Erythroblast (primary cell): ENCODE results near the gene PTTG1.

Experiments
- GATA1 ChIP-seq: IDR thresholded peaks from 2 replicates; pipeline ENCODE4 v1.6.1; 2011; ENCODE audit warnings: low read depth, mild to moderate bottlenecking, control low read depth, low read length, moderate library complexity
- POLR2A ChIP-seq: IDR thresholded peaks from 2 replicates; pipeline ENCODE4 v1.6.1; 2011; ENCODE audit warnings: mild to moderate bottlenecking, low read length

DNA sequence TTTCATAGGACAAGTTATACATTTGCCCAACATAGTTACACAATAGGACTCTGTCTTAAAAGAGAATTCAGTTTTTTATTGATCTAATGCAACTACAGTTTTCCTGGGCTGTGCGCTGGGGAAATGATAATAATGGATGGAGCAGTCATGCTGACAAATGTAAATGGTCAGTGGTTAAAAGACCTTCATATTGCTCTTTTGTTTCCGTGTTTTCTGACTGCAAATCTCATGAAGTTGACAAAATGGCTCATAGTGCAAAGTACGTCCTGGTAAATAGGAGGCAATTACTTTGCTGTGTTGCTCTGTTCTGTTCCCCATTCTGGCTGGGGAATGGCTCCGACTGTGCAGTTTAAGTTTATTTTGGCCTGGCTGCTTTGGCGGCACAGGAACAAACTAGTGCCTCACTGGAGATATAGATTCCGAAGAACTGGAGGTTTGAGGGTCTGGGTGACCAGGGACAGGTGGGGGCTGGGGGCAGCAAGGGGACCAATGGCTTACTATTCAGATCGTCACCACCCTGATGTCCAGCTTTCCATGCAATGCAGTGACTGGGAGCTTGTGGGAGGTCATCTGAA is 54.3 kb downstream of the PTTG1 start:
- TF ChIP-seq POLR2A (no peak), GATA1 (no peak)
